Activated naive CD8-positive, alpha-beta T cell treated with anti-CD3 and anti-CD28 coated beads, Interleukin-2, amount 50 U/mL, for 24 hours (primary cell): Measurements from ENCODE around the gene IL33.

ENCODE experiments used
- ATAC-seq: fragments of 150-1000 bp; cut with Tn5 transposase; one replicate; pipeline ENCODE4 v1.10.0; 2021
- DNase-seq: peaks from one replicate; pipeline ENCODE4 v3.0.0; 2021
- H3K27ac Mint-ChIP-seq: one replicate; pipeline ENCODE4 v1.8.0; 2021; ENCODE audit warnings: mild to moderate bottlenecking, mixed read lengths
- H3K27me3 Mint-ChIP-seq: one replicate; pipeline ENCODE4 v1.8.0; 2021; ENCODE audit warnings: mixed read lengths
- H3K36me3 Mint-ChIP-seq: one replicate; pipeline ENCODE4 v1.8.0; 2021; ENCODE audit warnings: low read depth, mixed read lengths
- H3K4me1 Mint-ChIP-seq: one replicate; pipeline ENCODE4 v1.8.0; 2021; ENCODE audit warnings: mixed read lengths
- H3K4me3 Mint-ChIP-seq: one replicate; pipeline ENCODE4 v1.8.0; 2021; ENCODE audit warnings: mild to moderate bottlenecking, moderate library complexity, mixed read lengths
- H3K9me3 Mint-ChIP-seq: one replicate; pipeline ENCODE4 v1.8.0; 2021; ENCODE audit warnings: mixed read lengths

IL33 gene

DNA sequence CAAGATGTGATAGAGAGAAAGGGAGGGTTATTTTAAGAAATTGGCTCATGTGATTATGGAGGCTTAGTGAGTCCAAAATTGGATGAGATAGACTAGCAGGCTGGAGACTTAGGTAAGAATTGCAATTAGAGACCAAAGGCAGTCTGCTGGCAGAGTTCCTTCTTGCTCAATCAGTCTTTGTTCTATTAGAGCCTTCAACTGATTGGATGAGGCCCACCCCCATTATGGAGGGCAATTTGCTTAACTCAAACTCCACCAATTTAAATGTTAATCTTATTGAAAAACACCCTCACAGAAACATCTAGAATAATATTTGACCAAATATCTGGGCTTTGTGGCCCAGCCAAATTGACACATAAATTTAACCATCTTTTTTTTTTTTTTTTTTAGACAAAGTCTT lies 88.6 kb downstream of the IL33 start:
- no peaks in the 10 kb centered on the region for H3K9me3 Mint-ChIP-seq
- no peaks in the 10 kb centered on the region for H3K4me1 Mint-ChIP-seq
- no peaks in the 10 kb centered on the region for H3K36me3 Mint-ChIP-seq
- no peak for ATAC-seq
- no peak overlapping the region for H3K4me3 Mint-ChIP-seq
- H3K27ac Mint-ChIP-seq = no peak overlapping the region
- peaks cover 14% of the 10 kb centered on the region for H3K27me3 Mint-ChIP-seq
- no peak for DNase-seq

DNA sequence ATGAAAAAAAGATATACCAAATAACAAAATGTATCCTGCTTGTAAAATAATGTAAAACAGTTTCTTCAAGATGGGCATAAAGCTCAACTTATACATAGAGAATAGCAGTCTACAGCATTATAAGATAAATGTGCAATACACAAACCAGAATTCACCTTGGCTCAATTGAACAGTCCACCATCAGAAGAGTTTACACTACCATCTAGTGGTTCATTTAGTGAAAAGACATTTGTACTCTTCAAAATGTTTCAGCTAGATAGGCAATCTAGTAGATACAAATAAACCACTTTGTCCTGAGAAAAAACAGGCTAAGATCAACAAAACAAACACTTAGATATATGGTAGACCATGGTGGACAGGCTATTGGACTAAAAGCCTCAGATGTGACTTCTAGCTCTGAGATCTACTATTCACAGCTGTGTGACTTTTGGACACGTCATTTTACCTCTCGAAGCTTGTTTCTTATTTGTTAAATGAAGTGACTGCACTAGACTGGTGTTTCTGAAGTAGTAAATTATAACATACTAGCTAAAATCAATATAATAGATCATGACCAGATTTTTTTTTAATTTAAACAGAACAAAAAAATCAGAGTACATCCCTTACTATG lies 90.5 kb downstream of the IL33 start:
- Mint-ChIP-seq H3K4me1 (no peaks in the 10 kb centered on the region), H3K36me3 (no peaks in the 10 kb centered on the region), H3K27ac (no peak overlapping the region), H3K4me3 (no peak overlapping the region), H3K9me3 (no peaks in the 10 kb centered on the region), H3K27me3 (peaks cover 11% of the 10 kb centered on the region)
- DNase-seq = no peak
- no peak for ATAC-seq
